Measurements from ENCODE around the gene KAZN.

Gene KAZN

DNA sequence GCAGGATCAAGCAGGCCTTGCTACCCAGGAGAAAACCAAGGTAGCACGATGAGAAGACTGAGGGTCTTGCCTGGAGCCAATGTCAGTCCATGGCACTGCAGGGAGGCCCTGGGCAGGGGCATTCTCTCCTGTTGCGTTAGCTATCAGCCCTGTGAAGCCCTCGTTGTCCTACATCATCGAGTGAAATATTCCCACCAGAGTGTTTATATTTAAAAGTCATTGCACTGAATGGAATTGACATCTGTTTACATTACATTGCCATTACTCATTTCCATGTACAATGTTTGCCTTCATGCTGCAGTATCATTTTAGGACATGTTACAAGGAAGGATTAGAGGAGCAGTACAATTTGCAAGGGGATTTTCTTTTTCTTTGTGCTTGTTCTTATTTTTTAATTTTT lies 243.9 kb downstream of the KAZN start:
- Histone ChIP-seq H3K27me3 (ENCODE audit: control insufficient read depth in 2 of 2, insufficient read depth in 2 of 2, low read length in 2 of 2) (no peaks in the 10 kb centered on the region), H3K36me3 (ENCODE audit: control insufficient read depth in 2 of 2, insufficient read depth in 2 of 2, low read length in 2 of 2) (no peaks in the 10 kb centered on the region), H3K9ac (ENCODE audit: low read depth in 1 of 2, low read length in 2 of 2) (no peak overlapping the region), H3K9me3 (ENCODE audit: control insufficient read depth in 2 of 2, low read length in 2 of 2) (peaks cover 3 to 6% of the 10 kb centered on the region in 2 donors), H3K4me1 (ENCODE audit: control insufficient read depth in 2 of 2, insufficient read depth in 2 of 2, low read length in 2 of 2) (no peaks in the 10 kb centered on the region), H3K4me3 (ENCODE audit: low read length in 2 of 2) (no peak overlapping the region), H3K27ac (ENCODE audit: low read depth in 2 of 2, low read length in 2 of 2) (peak overlapping the region; percentile 32 to 42)

DNA sequence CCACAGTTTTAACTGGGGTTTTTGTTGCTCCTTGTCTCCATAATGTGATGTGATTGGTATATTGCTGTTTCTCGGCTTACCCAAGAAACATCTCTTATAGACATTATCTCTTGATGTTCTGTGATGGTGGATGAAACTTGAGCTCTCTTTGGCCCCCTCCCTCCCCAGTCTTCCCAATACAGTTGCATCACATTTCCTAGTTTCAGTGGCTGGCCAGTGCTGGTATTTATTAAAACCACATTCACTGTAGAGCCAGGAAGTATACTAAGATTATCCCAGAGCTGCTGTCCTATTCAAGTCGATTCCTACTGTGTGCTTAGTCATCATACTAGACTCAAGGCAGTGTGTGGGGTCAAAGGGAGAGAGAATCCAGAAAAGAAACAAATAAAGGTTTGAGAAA lies 244.4 kb downstream of the KAZN start:
- no peaks in the 10 kb centered on the region for H3K4me1 ChIP-seq (ENCODE audit: control insufficient read depth in 2 of 2, insufficient read depth in 2 of 2, low read length in 2 of 2)
- H3K4me3 ChIP-seq (ENCODE audit: low read length in 2 of 2): no peak overlapping the region
- no peaks in the 10 kb centered on the region for H3K36me3 ChIP-seq (ENCODE audit: control insufficient read depth in 2 of 2, insufficient read depth in 2 of 2, low read length in 2 of 2)
- peak overlapping the region; percentile 31 to 45 for H3K27ac ChIP-seq (ENCODE audit: low read depth in 2 of 2, low read length in 2 of 2)
- peaks cover 3 to 6% of the 10 kb centered on the region in 2 donors for H3K9me3 ChIP-seq (ENCODE audit: control insufficient read depth in 2 of 2, low read length in 2 of 2)
- no peaks in the 10 kb centered on the region for H3K27me3 ChIP-seq (ENCODE audit: control insufficient read depth in 2 of 2, insufficient read depth in 2 of 2, low read length in 2 of 2)
- no peak overlapping the region for H3K9ac ChIP-seq (ENCODE audit: low read depth in 1 of 2, low read length in 2 of 2)

DNA sequence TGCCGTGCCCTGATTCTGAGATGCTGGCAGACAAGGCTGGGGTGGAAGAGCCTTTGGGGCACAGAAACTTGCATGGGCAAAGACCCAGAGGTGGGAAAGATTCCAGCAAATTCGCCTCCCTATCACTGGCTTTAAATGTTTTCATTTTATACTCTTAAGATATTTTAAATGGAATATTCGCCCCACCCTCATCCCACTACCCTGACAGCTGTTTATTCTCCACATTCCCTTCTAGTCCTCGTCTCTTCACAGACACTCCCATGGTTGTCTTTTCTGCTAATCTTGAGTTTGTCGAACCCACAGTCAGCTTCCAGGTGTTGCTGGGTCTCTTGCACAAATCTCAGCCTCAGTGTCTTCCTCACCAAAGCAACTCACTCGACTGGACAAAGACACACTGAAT lies 245.0 kb downstream of the KAZN start:
- H3K27me3 ChIP-seq (ENCODE audit: control insufficient read depth in 2 of 2, insufficient read depth in 2 of 2, low read length in 2 of 2): no peaks in the 10 kb centered on the region
- no peaks in the 10 kb centered on the region for H3K4me1 ChIP-seq (ENCODE audit: control insufficient read depth in 2 of 2, insufficient read depth in 2 of 2, low read length in 2 of 2)
- peak overlapping the region in 1 of 2 donors; percentile 45 for H3K27ac ChIP-seq (ENCODE audit: low read depth in 2 of 2, low read length in 2 of 2)
- H3K9ac ChIP-seq (ENCODE audit: low read depth in 1 of 2, low read length in 2 of 2): no peak overlapping the region
- peaks cover 3 to 6% of the 10 kb centered on the region in 2 donors for H3K9me3 ChIP-seq (ENCODE audit: control insufficient read depth in 2 of 2, low read length in 2 of 2)
- H3K4me3 ChIP-seq (ENCODE audit: low read length in 2 of 2): no peak overlapping the region
- H3K36me3 ChIP-seq (ENCODE audit: control insufficient read depth in 2 of 2, insufficient read depth in 2 of 2, low read length in 2 of 2): no peaks in the 10 kb centered on the region

DNA sequence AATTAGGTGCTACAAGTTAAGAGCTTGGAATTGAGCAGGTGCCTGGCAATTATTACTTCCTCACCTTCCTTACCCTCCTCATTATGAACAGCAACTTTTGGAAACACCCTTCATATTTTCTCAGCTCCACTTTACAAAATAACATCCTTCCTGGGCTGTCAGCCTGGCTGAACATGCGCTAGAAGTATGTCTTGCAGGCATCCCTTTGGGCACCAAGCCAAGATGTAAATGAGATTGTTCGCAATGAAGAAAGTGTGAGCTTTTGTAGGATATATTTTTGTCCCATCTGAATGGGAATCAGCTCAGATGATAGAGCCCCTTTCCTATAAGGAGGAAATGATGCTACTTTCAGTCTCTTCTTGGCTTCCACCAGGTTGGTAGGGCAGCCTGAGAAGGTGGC lies 245.9 kb downstream of the KAZN start:
- no peak overlapping the region for H3K27ac ChIP-seq (ENCODE audit: low read depth in 2 of 2, low read length in 2 of 2)
- no peak overlapping the region for H3K9ac ChIP-seq (ENCODE audit: low read depth in 1 of 2, low read length in 2 of 2)
- H3K4me3 ChIP-seq (ENCODE audit: low read length in 2 of 2): no peak overlapping the region
- H3K9me3 ChIP-seq (ENCODE audit: control insufficient read depth in 2 of 2, low read length in 2 of 2): peaks cover 3 to 6% of the 10 kb centered on the region in 2 donors
- no peaks in the 10 kb centered on the region for H3K4me1 ChIP-seq (ENCODE audit: control insufficient read depth in 2 of 2, insufficient read depth in 2 of 2, low read length in 2 of 2)
- H3K27me3 ChIP-seq (ENCODE audit: control insufficient read depth in 2 of 2, insufficient read depth in 2 of 2, low read length in 2 of 2): no peaks in the 10 kb centered on the region
- no peaks in the 10 kb centered on the region for H3K36me3 ChIP-seq (ENCODE audit: control insufficient read depth in 2 of 2, insufficient read depth in 2 of 2, low read length in 2 of 2)

DNA sequence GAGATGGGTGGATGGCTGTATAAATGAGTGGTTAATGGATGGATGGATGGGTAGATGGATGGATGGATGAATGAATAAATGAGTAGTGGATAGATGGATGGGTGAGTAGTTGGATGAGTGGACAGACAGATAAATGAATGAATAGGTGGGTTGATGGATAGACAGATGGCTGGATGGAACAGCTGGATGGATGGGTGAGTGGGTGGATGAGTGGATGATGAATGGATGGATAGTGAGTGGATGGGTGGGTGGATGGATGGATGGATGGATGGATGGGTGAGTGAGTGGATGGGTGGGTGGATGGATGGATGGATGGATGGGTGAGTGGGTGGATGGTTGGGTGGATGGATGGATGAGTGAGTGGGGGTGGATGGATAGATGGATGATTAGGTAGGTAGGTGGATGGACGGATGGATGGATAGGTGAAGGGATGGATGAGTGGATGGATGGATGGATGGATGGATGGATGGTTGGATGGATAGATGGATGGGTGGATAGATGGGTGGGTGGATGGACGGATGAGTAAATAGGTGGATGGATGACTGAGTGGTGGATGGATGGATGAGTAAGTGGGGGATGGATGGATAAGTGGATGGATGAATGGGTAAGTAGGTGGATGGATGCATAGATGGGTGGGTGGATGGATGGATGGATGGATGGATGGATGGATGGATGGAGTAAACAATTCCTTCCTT lies 246.6 kb downstream of the KAZN start:
- Histone ChIP-seq H3K27me3 (ENCODE audit: control insufficient read depth in 2 of 2, insufficient read depth in 2 of 2, low read length in 2 of 2) (no peaks in the 10 kb centered on the region), H3K9ac (ENCODE audit: low read depth in 1 of 2, low read length in 2 of 2) (no peak overlapping the region), H3K4me3 (ENCODE audit: low read length in 2 of 2) (no peak overlapping the region), H3K36me3 (ENCODE audit: control insufficient read depth in 2 of 2, insufficient read depth in 2 of 2, low read length in 2 of 2) (no peaks in the 10 kb centered on the region), H3K4me1 (ENCODE audit: control insufficient read depth in 2 of 2, insufficient read depth in 2 of 2, low read length in 2 of 2) (no peaks in the 10 kb centered on the region), H3K27ac (ENCODE audit: low read depth in 2 of 2, low read length in 2 of 2) (no peak overlapping the region), H3K9me3 (ENCODE audit: control insufficient read depth in 2 of 2, low read length in 2 of 2) (peaks cover 3 to 6% of the 10 kb centered on the region in 2 donors)

DNA sequence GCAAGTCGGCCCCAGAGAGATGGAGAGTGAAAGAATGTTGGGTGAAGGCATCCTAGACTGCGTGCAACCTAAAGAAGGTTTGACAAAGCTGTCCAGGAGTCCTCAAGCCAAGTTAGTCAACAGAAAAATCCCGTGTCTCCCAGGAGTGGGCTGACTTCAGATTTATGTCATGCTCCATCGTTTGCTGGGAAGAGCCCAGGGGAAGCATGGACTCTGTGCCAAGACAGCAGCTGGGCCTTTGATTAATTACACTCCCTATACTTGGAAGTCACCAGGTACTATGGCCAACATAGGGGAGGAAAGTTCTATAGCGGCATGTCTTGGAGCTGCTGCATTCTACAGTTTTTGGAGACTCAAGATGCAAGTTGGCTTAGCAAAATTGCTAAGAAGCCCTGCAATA lies 247.4 kb downstream of the KAZN start:
- Histone ChIP-seq H3K36me3 (ENCODE audit: control insufficient read depth in 2 of 2, insufficient read depth in 2 of 2, low read length in 2 of 2) (no peaks in the 10 kb centered on the region), H3K27me3 (ENCODE audit: control insufficient read depth in 2 of 2, insufficient read depth in 2 of 2, low read length in 2 of 2) (no peaks in the 10 kb centered on the region), H3K27ac (ENCODE audit: low read depth in 2 of 2, low read length in 2 of 2) (no peak overlapping the region), H3K4me3 (ENCODE audit: low read length in 2 of 2) (no peak overlapping the region), H3K4me1 (ENCODE audit: control insufficient read depth in 2 of 2, insufficient read depth in 2 of 2, low read length in 2 of 2) (no peaks in the 10 kb centered on the region), H3K9ac (ENCODE audit: low read depth in 1 of 2, low read length in 2 of 2) (no peak overlapping the region), H3K9me3 (ENCODE audit: control insufficient read depth in 2 of 2, low read length in 2 of 2) (peaks cover 3 to 6% of the 10 kb centered on the region in 2 donors)

DNA sequence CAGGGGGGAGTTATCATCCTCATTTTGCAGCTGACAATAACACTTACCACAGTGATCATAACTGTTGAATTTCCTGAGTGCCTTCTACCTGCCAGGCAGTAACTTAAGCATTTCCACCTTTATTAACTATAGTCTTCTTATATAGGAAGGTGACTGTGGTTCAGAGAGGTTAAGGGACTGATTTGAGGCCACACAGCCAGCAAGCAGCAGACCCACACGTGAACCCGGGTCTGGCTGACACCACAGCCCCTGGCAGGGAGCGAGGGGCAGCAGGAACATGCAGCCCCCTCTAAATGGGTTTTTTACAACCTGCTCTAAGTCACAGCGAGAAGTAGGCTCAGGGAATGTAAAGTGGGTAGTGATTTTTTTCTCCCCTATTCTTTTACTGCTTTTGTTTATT lies 248.2 kb downstream of the KAZN start:
- H3K4me1 ChIP-seq (ENCODE audit: control insufficient read depth in 2 of 2, insufficient read depth in 2 of 2, low read length in 2 of 2): no peaks in the 10 kb centered on the region
- no peaks in the 10 kb centered on the region for H3K36me3 ChIP-seq (ENCODE audit: control insufficient read depth in 2 of 2, insufficient read depth in 2 of 2, low read length in 2 of 2)
- H3K27ac ChIP-seq (ENCODE audit: low read depth in 2 of 2, low read length in 2 of 2): no peak overlapping the region
- peaks cover 3 to 6% of the 10 kb centered on the region in 2 donors for H3K9me3 ChIP-seq (ENCODE audit: control insufficient read depth in 2 of 2, low read length in 2 of 2)
- no peak overlapping the region for H3K4me3 ChIP-seq (ENCODE audit: low read length in 2 of 2)
- H3K9ac ChIP-seq (ENCODE audit: low read depth in 1 of 2, low read length in 2 of 2): no peak overlapping the region
- H3K27me3 ChIP-seq (ENCODE audit: control insufficient read depth in 2 of 2, insufficient read depth in 2 of 2, low read length in 2 of 2): no peaks in the 10 kb centered on the region

DNA sequence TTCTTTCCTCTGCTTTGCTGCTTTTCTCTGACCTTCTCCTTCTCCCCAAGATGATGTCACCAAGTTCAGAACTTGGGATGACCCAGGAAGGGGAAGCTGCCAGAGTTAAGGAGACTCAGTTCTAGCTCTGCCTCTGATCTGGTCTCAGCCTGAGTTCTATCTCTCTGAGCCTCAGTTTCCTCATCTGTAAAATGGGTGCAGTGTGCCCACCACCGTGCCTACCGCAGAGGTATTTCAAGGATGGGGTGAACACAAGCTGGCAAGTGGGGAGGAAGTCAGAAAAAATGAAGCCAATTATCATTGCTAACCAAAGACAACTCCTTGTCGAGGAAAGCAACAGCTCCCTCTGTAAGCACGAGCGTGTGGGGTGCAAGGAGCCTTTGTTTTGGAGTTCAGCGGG lies 249.7 kb downstream of the KAZN start:
- Histone ChIP-seq H3K4me1 (ENCODE audit: control insufficient read depth in 2 of 2, insufficient read depth in 2 of 2, low read length in 2 of 2) (no peaks in the 10 kb centered on the region), H3K27me3 (ENCODE audit: control insufficient read depth in 2 of 2, insufficient read depth in 2 of 2, low read length in 2 of 2) (no peaks in the 10 kb centered on the region), H3K9ac (ENCODE audit: low read depth in 1 of 2, low read length in 2 of 2) (no peak overlapping the region), H3K27ac (ENCODE audit: low read depth in 2 of 2, low read length in 2 of 2) (no peak overlapping the region), H3K9me3 (ENCODE audit: control insufficient read depth in 2 of 2, low read length in 2 of 2) (no peaks in the 10 kb centered on the region), H3K36me3 (ENCODE audit: control insufficient read depth in 2 of 2, insufficient read depth in 2 of 2, low read length in 2 of 2) (no peaks in the 10 kb centered on the region), H3K4me3 (ENCODE audit: low read length in 2 of 2) (no peak overlapping the region)

DNA sequence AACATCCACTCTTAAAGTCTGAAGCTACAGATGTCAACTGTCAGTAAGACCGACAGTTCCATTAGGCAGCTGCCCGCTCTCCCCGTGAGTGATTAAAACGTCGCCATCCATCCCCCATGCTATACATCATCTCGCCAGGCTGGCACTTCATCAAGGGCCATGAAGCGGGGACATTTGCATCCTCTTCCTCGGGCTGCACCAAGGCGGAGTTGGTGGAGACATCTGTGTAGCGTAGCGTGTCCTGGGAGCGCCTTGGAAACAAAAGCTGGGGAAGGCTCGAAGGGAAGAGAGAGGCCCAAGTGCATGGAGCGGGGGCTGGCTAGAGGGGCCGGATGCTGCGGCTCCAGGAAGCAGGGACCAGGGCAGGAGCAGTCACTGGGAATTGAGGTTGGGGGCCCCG lies 250.1 kb downstream of the KAZN start:
- no peak overlapping the region for H3K9ac ChIP-seq (ENCODE audit: low read depth in 1 of 2, low read length in 2 of 2)
- H3K27me3 ChIP-seq (ENCODE audit: control insufficient read depth in 2 of 2, insufficient read depth in 2 of 2, low read length in 2 of 2): no peaks in the 10 kb centered on the region
- no peak overlapping the region for H3K4me3 ChIP-seq (ENCODE audit: low read length in 2 of 2)
- no peaks in the 10 kb centered on the region for H3K36me3 ChIP-seq (ENCODE audit: control insufficient read depth in 2 of 2, insufficient read depth in 2 of 2, low read length in 2 of 2)
- H3K9me3 ChIP-seq (ENCODE audit: control insufficient read depth in 2 of 2, low read length in 2 of 2): no peaks in the 10 kb centered on the region
- H3K27ac ChIP-seq (ENCODE audit: low read depth in 2 of 2, low read length in 2 of 2): no peak overlapping the region
- H3K4me1 ChIP-seq (ENCODE audit: control insufficient read depth in 2 of 2, insufficient read depth in 2 of 2, low read length in 2 of 2): no peaks in the 10 kb centered on the region

DNA sequence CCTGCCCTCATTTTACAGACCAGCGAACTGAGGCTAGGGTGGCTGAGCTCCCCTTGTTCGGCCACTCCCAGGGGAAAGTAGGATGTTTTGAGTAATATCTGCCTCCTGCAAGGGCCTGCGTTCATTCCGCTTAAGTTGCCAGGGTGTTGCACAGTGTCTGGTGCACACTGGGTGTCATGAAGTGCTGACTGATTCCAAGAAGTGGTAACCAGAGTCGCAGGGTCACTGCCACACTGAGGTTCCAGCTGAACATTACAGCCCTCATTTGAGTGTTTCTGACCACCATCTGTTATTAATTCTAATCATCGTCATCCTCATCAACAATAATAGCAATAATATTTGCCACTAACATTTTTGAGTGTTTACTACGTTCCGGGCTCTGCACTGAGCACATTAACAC lies 250.6 kb downstream of the KAZN start:
- Histone ChIP-seq H3K4me1 (ENCODE audit: control insufficient read depth in 2 of 2, insufficient read depth in 2 of 2, low read length in 2 of 2) (no peaks in the 10 kb centered on the region), H3K4me3 (ENCODE audit: low read length in 2 of 2) (no peak overlapping the region), H3K9me3 (ENCODE audit: control insufficient read depth in 2 of 2, low read length in 2 of 2) (no peaks in the 10 kb centered on the region), H3K27ac (ENCODE audit: low read depth in 2 of 2, low read length in 2 of 2) (no peak overlapping the region), H3K36me3 (ENCODE audit: control insufficient read depth in 2 of 2, insufficient read depth in 2 of 2, low read length in 2 of 2) (no peaks in the 10 kb centered on the region), H3K9ac (ENCODE audit: low read depth in 1 of 2, low read length in 2 of 2) (no peak overlapping the region), H3K27me3 (ENCODE audit: control insufficient read depth in 2 of 2, insufficient read depth in 2 of 2, low read length in 2 of 2) (no peaks in the 10 kb centered on the region)

DNA sequence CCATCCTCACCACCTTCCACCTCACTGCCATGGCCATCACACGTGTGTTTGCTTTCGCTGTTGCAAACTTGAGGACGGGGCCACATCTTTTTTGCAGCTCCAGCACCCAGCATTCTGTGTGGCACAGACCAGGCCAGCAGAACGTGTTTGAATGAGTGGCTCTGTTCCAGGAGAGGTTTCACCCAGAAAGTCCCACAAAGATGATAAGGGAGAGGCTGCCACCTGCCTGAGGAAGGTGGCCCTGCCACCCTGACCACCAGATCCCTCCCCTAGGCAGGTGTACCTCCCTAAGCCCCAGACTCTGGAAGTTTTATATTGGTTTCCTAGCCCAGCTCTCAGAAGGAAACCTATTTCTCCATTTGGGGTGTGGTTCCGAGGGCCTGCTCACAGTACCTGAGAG lies 252.1 kb downstream of the KAZN start:
- no peaks in the 10 kb centered on the region for H3K9me3 ChIP-seq (ENCODE audit: control insufficient read depth in 2 of 2, low read length in 2 of 2)
- H3K36me3 ChIP-seq (ENCODE audit: control insufficient read depth in 2 of 2, insufficient read depth in 2 of 2, low read length in 2 of 2): no peaks in the 10 kb centered on the region
- H3K4me3 ChIP-seq (ENCODE audit: low read length in 2 of 2): no peak overlapping the region
- no peak overlapping the region for H3K9ac ChIP-seq (ENCODE audit: low read depth in 1 of 2, low read length in 2 of 2)
- no peaks in the 10 kb centered on the region for H3K27me3 ChIP-seq (ENCODE audit: control insufficient read depth in 2 of 2, insufficient read depth in 2 of 2, low read length in 2 of 2)
- no peak overlapping the region for H3K27ac ChIP-seq (ENCODE audit: low read depth in 2 of 2, low read length in 2 of 2)
- H3K4me1 ChIP-seq (ENCODE audit: control insufficient read depth in 2 of 2, insufficient read depth in 2 of 2, low read length in 2 of 2): no peaks in the 10 kb centered on the region
